K562 (cell line): Measurements from ENCODE around the gene ENTPD8. TPM values are rescaled to one million over a fixed set of nuclear protein-coding genes. Genes with fewer than 3 reads are reported as not detected.

ENCODE experiments used
- E2F1 ChIP-seq: sonication (generic); formaldehyde crosslinking; IDR thresholded peaks from 2 replicates; pipeline ENCODE4 v1.8.1; 2023; ENCODE audit warnings: mild to moderate bottlenecking, missing genetic modification reagents, moderate library complexity
- GTF2A2 ChIP-seq: IDR thresholded peaks from 2 replicates; pipeline ENCODE4 v1.6.1; 2016; ENCODE audit warnings: mild to moderate bottlenecking, missing genetic modification characterization, missing compliant biosample characterization
- HDAC1 ChIP-seq, 2 experiments: fragments of 450-650 bp; IDR thresholded peaks; 2 replicates each; pipeline ENCODE4 v1.6.1; 2016 to 2017; ENCODE audit warnings: inconsistent platforms in 1 of 2, mild to moderate bottlenecking in 1 of 2, moderate library complexity in 1 of 2
- MAFK ChIP-seq: IDR thresholded peaks from 2 replicates; pipeline ENCODE4 v1.6.1; 2011; ENCODE audit warnings: low read length, improper control_type of control experiment
- MYC ChIP-seq, 2 experiments: fragments of 250-450 bp in 1 of 2; sonication (Bioruptor Pico) in 1 of 2; IDR thresholded peaks; 2 replicates each; pipeline versions ENCODE4 v1.5.1 to v1.6.1; 2012 to 2021; ENCODE audit warnings: low read depth in 2 of 2, borderline replicate concordance in 1 of 2, improper control_type of control experiment in 1 of 2, low read length in 1 of 2, mild to moderate bottlenecking in 1 of 2, moderate library complexity in 1 of 2
- RNF2 ChIP-seq: sonication (generic); IDR thresholded peaks from 2 replicates; pipeline ENCODE4 v1.6.1; 2016
- RUNX1 ChIP-seq: sonication (generic); IDR thresholded peaks from 2 replicates; pipeline ENCODE4 v1.6.1; 2016; ENCODE audit warnings: antibody characterized with exemption, low read depth
- WHSC1 ChIP-seq: IDR thresholded peaks from one replicate; pipeline ENCODE4 v1.6.1; 2012; ENCODE audit warnings: low read length, control low read depth, inconsistent platforms
- ZNF133 ChIP-seq: fragments of 250-450 bp; sonication (Bioruptor Pico); IDR thresholded peaks from 2 replicates; pipeline ENCODE4 v1.4.0; 2020; ENCODE audit warnings: mild to moderate bottlenecking
- ZNF586 ChIP-seq: fragments of 450-650 bp; formaldehyde crosslinking; conservative IDR thresholded peaks from 2 replicates; pipeline ENCODE4 v1.4.0; 2020; ENCODE audit warnings: mild to moderate bottlenecking, moderate library complexity
- ZNF766 ChIP-seq: fragments of 200-800 bp; sonication (Bioruptor generic); conservative IDR thresholded peaks from 2 replicates; pipeline ENCODE4 v1.6.1; 2016; ENCODE audit warnings: missing genetic modification characterization, missing compliant biosample characterization
- polyA plus RNA-seq, 8 experiments: library from polyadenylated mRNA; depleted of rRNA in 4 of 8; stranded (reverse) in 5 of 8; unstranded in 3 of 8; fragments of >200 nt; fragmentation: Nextera tagmentation in 2 of 8; fragmentation: Illumina TruSeq in 1 of 8; extraction: Ambion mirVana in 2 of 8; extraction: Trizol in 1 of 8; gene quantifications; 2 replicates each; pipeline versions ENCODE4 v1.2.1 to v1.2.3, GENCODE V29; 2011 to 2014; ENCODE audit warnings: inconsistent platforms in 1 of 8, missing spikeins in 1 of 8
- total RNA-seq, 7 experiments: library from RNA; depleted of rRNA in 6 of 7; stranded (reverse); fragments of >200 nt in 6 of 7; fragmentation: Illumina TruSeq in 2 of 7; extraction: Trizol in 2 of 7; gene quantifications; 2 replicates each; pipeline versions ENCODE4 v1.2.1 to v1.2.3, GENCODE V29; 2011 to 2021; ENCODE audit warnings: low replicate concordance in 1 of 7
- TF ChIP-seq, protein P1 (sequence below), 2 experiments: IDR thresholded peaks; 2 replicates each; pipeline ENCODE4 v1.6.1; 2011; ENCODE audit warnings: borderline replicate concordance in 1 of 2, control low read depth in 1 of 2, low read depth in 1 of 2, low read length in 1 of 2, mild to moderate bottlenecking in 1 of 2, mixed read lengths in 1 of 2, moderate library complexity in 1 of 2; ENCODE audit not compliant: insufficient read depth in 1 of 2, insufficient read length in 1 of 2, poor library complexity in 1 of 2, severe bottlenecking in 1 of 2; ENCODE audit errors: extremely low read depth in 1 of 2
- TF ChIP-seq, protein P2 (sequence below): fragments of 450-650 bp; IDR thresholded peaks from 2 replicates; pipeline ENCODE4 v1.6.1; 2016; ENCODE audit warnings: missing biosample characterization, missing genetic modification characterization
- TF ChIP-seq, protein P3 (sequence below): sonication (generic); formaldehyde crosslinking; IDR thresholded peaks from 2 replicates; pipeline ENCODE4 v1.8.0; 2023; ENCODE audit warnings: missing genetic modification reagents, mild to moderate bottlenecking, borderline replicate concordance
- TF ChIP-seq, protein P4 (sequence below): fragments of 450-650 bp; formaldehyde crosslinking; IDR thresholded peaks from 2 replicates; pipeline ENCODE4 v1.4.0; 2020; ENCODE audit warnings: mild to moderate bottlenecking

The ENTPD8 gene
- total and polyA plus RNA-seq, 9 of the 15 experiments (the other 6 are each of a cell fraction or from before 2014, with no cell fraction given), result 0.06 to 0.27 (median 0.19) TPM; not detected in 5

GRCh38 chr9:137422604-137423513 lies 18.3 kb downstream of the ENTPD8 start, which contains the start of the genes EXD3 and NOXA1 (continued):
- TF ChIP-seq E2F1 (CRISPR knock-in tag), result no peak
- TF ChIP-seq, protein P1, sequence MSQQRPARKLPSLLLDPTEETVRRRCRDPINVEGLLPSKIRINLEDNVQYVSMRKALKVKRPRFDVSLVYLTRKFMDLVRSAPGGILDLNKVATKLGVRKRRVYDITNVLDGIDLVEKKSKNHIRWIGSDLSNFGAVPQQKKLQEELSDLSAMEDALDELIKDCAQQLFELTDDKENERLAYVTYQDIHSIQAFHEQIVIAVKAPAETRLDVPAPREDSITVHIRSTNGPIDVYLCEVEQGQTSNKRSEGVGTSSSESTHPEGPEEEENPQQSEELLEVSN (IDR thresholded peaks at IDR 0.05; ENCODE audit: borderline replicate concordance in 1 of 2, extremely low read depth in 1 of 2, insufficient read depth in 1 of 2, insufficient read length in 1 of 2, low read depth in 1 of 2, low read length in 1 of 2, poor library complexity in 1 of 2, severe bottlenecking in 1 of 2), result peak in 1 of 2 experiments; percentile 81
- peak; percentile 45; the same call in 1 of the 2 replicates for TF ChIP-seq ZNF766
- TF ChIP-seq RNF2, result no peak
- peak; percentile 32; the same call in 1 of the 2 replicates for TF ChIP-seq GTF2A2 (tag)
- no peak for TF ChIP-seq WHSC1
- TF ChIP-seq, protein P2, sequence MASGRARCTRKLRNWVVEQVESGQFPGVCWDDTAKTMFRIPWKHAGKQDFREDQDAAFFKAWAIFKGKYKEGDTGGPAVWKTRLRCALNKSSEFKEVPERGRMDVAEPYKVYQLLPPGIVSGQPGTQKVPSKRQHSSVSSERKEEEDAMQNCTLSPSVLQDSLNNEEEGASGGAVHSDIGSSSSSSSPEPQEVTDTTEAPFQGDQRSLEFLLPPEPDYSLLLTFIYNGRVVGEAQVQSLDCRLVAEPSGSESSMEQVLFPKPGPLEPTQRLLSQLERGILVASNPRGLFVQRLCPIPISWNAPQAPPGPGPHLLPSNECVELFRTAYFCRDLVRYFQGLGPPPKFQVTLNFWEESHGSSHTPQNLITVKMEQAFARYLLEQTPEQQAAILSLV, result no peak
- TF ChIP-seq, protein P3, sequence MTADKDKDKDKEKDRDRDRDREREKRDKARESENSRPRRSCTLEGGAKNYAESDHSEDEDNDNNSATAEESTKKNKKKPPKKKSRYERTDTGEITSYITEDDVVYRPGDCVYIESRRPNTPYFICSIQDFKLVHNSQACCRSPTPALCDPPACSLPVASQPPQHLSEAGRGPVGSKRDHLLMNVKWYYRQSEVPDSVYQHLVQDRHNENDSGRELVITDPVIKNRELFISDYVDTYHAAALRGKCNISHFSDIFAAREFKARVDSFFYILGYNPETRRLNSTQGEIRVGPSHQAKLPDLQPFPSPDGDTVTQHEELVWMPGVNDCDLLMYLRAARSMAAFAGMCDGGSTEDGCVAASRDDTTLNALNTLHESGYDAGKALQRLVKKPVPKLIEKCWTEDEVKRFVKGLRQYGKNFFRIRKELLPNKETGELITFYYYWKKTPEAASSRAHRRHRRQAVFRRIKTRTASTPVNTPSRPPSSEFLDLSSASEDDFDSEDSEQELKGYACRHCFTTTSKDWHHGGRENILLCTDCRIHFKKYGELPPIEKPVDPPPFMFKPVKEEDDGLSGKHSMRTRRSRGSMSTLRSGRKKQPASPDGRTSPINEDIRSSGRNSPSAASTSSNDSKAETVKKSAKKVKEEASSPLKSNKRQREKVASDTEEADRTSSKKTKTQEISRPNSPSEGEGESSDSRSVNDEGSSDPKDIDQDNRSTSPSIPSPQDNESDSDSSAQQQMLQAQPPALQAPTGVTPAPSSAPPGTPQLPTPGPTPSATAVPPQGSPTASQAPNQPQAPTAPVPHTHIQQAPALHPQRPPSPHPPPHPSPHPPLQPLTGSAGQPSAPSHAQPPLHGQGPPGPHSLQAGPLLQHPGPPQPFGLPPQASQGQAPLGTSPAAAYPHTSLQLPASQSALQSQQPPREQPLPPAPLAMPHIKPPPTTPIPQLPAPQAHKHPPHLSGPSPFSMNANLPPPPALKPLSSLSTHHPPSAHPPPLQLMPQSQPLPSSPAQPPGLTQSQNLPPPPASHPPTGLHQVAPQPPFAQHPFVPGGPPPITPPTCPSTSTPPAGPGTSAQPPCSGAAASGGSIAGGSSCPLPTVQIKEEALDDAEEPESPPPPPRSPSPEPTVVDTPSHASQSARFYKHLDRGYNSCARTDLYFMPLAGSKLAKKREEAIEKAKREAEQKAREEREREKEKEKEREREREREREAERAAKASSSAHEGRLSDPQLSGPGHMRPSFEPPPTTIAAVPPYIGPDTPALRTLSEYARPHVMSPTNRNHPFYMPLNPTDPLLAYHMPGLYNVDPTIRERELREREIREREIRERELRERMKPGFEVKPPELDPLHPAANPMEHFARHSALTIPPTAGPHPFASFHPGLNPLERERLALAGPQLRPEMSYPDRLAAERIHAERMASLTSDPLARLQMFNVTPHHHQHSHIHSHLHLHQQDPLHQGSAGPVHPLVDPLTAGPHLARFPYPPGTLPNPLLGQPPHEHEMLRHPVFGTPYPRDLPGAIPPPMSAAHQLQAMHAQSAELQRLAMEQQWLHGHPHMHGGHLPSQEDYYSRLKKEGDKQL (CRISPR knock-in tag), result no peak
- no peak for TF ChIP-seq ZNF133 (CRISPR knock-in tag)
- no peak for TF ChIP-seq RUNX1
- TF ChIP-seq HDAC1 (IDR thresholded peaks at IDR 0.05), result 0 out of 4 replicates have a peak, but pooled peaks of 1 of the 2 experiments have one; percentile 11
- TF ChIP-seq ZNF586, result no peak
- TF ChIP-seq, protein P4, sequence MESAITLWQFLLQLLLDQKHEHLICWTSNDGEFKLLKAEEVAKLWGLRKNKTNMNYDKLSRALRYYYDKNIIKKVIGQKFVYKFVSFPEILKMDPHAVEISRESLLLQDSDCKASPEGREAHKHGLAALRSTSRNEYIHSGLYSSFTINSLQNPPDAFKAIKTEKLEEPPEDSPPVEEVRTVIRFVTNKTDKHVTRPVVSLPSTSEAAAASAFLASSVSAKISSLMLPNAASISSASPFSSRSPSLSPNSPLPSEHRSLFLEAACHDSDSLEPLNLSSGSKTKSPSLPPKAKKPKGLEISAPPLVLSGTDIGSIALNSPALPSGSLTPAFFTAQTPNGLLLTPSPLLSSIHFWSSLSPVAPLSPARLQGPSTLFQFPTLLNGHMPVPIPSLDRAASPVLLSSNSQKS, result no peak
- TF ChIP-seq MYC (IDR thresholded peaks at IDR 0.05; ENCODE audit: low read depth, low read length), result peak; percentile 78
- TF ChIP-seq MYC (CRISPR knock-in tag; IDR thresholded peaks at IDR 0.05; ENCODE audit: borderline replicate concordance, low read depth), result no peak
- TF ChIP-seq MAFK, result no peak
